GM18517 (cell line): Measurements from ENCODE around the gene TCF4.

Experiments
- ATAC-seq: cut with Tn5 transposase; IDR thresholded peaks from one replicate; pipeline ENCODE4 v1.9.1; 2021; ENCODE audit warnings: mild to moderate bottlenecking, moderate library complexity; ENCODE audit not compliant: unreplicated experiment

Gene TCF4

GRCh38 chr18:55361492-55362250 is 226.3 kb downstream of the TCF4 start:
- no peak for ATAC-seq

DNA sequence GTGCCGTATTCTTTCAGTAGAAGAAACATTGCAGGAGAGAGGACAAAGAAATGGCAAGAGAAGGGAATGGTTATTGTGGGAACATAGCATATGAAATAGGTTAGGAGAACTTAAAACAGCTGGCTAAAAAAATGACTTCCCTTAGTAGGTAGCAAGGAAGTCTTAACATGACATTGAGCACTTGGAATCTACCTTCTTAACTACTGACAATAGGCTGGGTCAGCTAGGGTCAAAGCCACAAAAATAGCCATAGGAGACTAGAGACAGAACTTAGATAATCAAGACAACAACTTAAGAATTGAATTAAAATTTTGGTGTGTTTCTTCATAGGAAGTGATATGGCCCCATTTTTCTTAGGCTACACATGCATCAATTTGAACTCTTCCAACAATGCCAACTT is 227.9 kb downstream of the TCF4 start:
- ATAC-seq = no peak

GRCh38 chr18:55356815-55357214 is 231.2 kb downstream of the TCF4 start:
- ATAC-seq = no peak

- ATAC-seq = no peak
Observed at GRCh38 chr18:55355223-55355622, 232.8 kb downstream of the TCF4 start.

DNA sequence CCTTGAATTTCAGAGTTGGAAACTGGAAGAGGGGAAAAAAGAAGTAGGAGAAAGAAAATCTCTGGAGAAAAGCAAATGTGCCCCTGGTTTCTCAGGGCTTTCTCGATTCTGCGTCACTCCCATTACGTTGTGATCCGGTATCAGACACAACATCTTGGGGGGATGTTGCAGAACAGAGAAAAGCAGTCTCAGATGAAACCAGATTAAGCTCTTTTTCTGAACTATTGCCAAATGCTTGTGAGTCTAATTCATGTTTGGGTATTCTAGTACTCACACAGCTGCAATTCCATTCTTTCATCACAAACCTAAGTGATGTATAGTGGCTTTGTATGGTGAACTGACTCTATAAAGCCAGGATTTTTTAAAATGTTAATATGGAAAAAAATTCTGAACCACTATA is 233.2 kb downstream of the TCF4 start:
- ATAC-seq = no peak

- ATAC-seq = no peak
Observed at GRCh38 chr18:55353806-55354205, 234.2 kb downstream of the TCF4 start.

DNA sequence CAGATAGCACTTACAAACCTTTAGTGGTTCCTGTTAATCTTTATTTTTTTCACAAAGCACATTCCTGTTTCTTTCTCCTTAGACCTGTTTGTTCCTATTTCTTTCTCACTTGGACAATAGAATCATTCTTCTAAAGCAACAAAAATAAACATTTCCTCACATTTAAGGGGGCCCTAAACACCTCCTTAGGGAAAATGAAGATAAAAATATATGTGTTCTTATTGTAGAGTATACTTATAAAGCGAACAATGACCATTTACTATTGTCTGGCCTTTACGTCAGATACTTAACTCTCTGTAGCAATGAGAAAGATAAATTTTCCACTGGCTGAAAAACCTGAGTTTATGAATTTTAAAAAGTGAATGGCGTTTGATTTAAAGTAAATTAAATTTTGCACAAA is 234.6 kb downstream of the TCF4 start:
- no peak for ATAC-seq

DNA sequence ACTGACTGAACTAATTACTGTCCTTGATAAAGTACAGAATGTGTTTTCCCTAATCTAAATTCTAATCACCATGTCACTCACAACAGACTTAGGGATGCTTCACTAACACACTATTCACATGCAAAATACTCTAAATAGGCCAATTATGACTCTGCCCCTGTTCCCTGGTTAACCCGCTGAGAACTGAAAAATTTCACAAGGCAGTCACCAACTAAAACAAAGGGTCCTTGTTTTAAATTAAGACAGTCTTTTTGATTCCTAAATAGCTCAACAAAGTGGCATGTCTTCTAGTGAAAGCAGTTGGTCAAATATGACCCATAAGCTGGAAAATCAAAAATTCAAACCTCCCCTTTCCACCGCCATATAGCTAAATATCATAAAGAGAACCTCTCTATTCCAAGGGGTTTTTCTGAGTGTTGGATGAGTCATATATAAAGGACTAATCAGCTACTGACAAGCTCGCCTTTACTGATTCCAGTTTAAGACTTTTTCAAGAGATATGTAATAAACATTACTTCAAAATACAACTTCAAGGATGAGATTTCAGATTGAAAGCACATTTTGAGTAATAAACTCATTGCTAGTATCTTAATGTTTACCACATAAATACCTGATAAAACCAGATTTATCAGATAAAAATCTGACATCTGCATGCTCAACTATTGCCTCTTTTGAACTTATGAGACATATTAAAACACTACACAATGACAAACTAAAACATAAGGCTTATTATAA is 235.8 kb downstream of the TCF4 start:
- ATAC-seq = no peak

DNA sequence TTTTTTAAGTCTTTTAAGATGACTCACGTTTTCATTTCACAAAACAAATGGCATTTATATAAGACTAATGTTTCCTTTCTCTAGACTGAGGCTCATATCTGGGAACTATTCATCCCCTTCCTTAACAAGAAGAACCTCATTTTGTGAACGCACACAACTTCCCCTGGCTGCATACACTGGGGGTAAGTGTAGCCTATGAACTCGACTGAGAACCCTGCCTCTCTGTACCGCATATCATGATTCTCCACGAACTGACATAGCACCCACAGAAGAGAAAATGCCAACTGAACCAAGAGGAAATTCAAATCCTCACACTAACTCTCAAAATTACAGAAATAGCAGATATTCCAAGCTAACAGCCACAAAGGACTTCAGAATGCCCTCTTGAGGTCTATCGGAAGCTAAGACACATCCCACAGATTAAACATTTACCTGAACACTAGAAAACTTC is 236.7 kb downstream of the TCF4 start:
- ATAC-seq = no peak

DNA sequence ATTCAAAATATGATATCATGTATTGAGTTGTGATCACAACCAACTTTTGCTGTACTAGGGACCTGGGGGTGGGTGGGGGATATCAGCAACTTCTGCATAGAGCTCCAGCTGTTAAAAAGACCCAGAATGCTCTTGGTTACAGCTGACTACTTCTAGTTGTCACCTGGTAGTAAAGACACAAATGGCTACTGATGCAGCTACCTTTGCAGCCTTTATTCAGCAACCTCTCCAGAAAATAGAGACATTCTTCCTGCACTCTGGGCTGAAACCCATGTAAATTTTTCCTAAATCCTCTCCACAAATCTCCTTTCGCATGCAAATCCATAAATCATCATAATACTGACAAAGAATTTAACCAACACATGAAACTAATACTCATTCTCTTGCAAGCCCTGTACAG is 238.3 kb downstream of the TCF4 start:
- no peak for ATAC-seq

DNA sequence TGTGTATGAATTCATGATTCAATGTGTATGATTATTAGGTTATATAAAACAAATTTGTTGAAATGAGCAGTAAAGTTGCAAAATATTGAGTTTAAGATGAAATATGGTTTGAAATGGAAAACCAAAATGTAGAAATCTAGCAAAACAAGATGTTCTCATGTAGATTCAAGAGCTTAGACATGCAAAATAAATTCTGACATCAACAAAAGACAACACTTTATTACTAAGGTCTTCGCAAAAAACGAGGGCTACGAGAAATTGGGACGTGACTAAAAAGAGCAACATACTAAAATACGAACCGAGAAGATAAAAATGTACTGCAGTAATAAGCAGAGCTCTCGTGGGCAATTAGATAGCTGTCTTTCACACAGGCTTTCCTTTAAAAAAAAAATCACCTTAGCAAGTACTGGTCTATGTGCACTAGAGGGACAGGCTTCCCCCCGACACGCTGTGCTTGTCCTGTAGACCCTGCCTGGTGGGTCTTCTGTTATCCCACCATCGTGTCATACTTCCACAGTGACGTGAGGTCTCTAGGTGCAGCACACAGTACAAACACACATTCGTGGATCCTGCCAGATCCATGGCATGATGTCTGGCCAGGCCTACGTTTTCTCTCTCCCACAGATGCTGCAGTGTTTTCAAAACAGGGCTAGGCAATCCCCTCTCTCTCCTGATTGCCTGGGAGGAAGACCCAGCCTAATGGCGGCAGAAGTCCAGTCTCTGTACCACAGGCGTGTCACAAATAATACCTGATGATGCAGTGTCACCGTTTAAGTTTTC is 240.8 kb downstream of the TCF4 start:
- ATAC-seq = no peak

DNA sequence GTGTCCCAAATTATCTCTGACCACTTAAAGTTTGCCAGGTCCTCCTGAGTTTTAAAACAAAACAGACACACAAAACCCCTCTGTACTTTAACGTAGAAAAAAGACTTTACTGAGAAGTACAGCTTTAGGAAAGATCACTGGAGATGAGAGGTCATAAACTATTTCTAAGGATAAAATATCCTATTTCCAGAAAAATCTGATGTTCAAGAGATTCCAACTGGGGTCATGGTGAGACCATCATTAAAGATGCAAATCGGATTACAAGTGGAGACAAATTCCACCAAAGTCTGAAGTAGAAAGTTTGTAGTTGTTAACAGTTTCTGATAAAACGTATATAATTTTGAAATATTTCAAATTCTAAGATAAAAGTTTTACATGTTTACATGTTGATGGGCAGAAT is 241.6 kb downstream of the TCF4 start:
- no peak for ATAC-seq

DNA sequence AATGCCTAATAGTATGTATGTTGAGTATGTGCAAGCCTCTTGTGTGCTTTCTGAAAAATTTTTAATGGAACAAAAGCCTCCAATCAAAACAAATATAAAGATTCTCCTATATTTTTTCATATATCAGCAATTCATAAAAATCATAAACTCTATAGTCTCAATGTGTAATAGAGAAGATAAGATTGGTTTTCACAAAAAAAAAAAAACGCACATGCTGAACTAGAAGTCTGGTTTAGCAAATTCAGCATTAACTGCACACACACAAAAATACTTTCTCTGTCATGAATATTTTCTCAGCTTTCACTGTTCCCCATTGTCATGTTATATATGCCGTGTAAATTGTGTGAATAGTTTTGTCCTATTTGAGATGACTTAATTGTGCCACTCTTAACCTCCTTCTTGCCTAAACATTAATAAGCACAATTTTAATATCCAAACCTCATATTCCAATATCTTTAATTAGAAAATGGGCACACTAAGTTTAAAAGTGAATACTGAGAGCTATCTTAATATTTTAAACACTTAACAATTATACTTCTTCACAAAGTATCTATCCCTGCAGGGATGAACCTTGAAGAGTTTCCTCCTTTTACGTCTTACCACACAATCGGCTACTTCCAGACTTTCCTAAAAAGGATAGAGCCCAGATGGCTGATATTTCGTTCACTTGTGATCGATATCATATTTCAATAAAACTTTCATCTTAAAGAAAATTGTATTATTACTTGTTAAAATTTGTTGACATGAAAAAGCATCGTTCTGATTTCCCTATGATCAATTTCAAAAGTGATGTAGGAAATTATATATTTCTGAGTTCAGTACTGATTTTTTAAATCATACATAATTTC is 242.7 kb downstream of the TCF4 start:
- ATAC-seq = no peak

DNA sequence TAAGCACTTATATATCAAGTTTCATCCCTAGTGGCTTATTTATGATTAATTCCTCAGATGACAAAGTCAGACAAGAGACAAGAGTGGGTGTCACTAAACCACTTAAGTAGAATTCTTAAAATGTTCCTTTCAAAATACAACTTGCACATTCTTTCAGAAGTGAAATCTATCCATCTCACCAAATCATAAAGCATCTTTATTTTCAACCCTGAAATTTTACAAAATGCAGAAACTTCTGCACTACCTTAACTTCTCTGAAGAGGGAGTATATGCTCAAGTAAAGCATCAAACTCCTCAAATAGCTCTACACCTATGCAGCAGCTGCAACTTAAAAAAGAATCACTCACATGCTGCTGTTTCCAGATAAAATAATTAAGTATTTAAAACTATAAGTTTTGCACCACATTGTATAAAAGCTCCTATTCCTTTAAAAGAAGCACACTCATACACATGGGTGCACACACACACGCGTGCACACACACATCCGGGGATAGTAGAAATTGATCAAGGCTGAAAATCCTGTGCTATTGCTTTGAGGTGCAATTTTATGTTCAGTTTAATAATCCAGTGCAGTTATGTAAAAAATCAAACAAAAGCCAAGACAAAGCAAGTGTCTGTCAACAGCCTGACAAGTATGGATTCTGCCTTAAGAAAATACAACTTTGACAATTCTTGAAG is 244.5 kb downstream of the TCF4 start:
- ATAC-seq = peak; percentile 75

DNA sequence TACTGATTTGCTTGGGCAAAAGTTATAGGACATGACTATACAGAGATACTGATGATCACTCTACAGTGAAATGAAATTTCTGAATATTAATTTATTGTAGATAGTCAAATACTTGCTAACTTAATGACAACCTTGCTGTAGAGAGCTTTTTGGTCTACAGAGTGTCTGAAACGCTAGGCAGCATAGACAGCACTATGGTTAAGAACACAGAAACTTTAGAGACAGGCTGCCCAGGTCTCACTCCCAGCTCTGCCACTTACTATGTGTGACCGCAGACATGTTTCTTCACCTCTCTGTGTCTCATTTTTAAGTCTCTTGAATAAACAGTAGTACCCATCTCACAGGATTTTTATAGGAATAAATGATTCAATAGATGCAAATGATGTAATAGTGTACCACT is 247.0 kb downstream of the TCF4 start:
- no peak for ATAC-seq

GRCh38 chr18:55339990-55340389 is 248.0 kb downstream of the TCF4 start:
- no peak for ATAC-seq

DNA sequence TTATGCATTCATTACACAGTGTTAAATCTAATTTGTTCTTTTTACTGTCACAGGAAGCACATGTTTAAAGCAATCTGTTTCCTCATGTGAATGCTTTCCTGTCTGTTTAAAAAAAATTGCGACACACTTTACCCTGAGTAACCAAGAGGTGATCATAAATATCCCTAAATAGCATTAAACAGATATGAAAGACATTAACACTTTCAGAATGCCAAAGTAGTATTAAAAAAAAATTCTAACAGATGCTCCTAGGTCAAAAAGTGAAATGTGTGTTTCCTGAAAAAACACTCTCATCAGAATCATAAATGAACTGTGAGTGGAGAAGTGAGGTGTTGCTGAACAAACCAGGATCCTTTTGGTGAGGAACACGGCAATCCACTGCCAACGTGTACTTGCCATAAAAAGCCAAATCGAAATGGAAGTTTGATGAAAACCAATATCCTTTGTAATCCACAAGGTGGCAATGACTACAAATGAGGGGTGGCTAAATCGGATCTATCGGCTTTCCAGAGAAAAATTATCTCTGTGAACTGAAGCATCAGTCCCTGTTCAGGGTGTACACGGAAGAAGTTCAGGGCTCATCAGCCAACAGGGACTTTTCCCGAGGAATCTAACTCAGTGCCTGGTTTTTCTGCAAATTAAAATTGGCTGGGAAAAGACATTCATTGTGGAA is 248.9 kb downstream of the TCF4 start:
- ATAC-seq = no peak

DNA sequence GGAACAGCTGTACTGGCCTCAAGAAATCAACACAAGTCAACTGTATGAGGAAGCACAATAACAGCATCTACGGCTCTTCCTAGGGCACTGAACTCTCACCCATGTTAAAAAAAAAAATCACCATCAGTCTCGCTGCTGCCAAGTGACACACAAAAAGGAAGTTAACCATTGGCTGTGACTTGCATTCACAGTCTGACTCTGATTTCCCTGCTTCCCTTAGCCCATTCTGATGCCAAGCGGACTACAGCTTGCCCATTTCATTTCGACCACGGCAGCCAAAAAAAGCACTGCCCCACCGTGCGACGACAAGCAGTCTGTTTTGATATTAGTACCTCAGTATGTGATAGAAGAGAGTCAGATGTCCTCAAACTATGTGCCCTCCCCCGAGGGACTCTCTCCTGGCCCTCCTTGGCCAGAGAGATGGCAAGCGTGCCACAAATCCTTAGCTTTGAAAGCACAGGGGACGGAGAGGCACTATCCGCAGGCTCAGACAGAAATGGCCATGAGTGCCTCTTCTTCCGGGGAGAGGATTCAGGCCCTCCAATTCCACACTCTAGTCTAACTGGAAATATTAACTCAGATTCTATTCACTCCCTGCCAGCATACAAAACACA is 250.0 kb downstream of the TCF4 start:
- no peak for ATAC-seq

DNA sequence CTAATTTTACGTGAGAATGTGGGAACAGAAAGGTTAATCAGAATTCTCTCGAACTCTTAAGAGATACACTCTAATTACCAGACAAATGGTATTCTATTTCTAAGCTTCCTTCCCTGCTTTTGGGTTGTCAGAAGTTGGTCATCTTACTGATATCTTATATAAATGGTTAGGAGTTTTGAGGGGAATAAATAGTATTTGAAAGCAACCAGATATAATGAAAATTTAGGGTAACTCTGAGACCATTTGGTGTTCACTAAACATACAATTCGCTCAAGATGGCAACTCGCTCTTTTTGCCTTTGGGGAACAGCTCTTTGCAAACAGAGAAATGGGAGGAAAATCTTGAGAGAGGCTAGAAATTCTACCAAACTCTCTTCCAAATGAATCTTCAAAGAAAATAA is 250.9 kb downstream of the TCF4 start:
- ATAC-seq = no peak
